HCT116 (cell line): Measurements from ENCODE around the gene GRB7. TPM values are rescaled to one million over a fixed set of nuclear protein-coding genes. Genes with fewer than 3 reads are reported as not detected.
A peak's percentile ranks its signal among the peaks of the same experiment; 100 is the strongest.

Experiments used
- ATAC-seq: fragments of 200-7000 bp; cut with Tn5 transposase; 2 replicates; pipeline ENCODE4 v1.9.1; 2020; ENCODE audit warnings: mild to moderate bottlenecking, moderate library complexity
- BruUV-seq: library from RNA; stranded (reverse); fragments of 400-500 nt; replicated peaks from 2 replicates; lab custom pipeline; 2021; lab: Mats Ljungman, UMichigan
- CTCF ChIA-PET: fragments of 300-600 bp; sonication (Branson Sonifier 250); formaldehyde crosslinking; loops from one replicate; lab custom pipeline; 2021; ENCODE audit warnings: antibody characterized with exemption; lab: Charles Lee
- POLR2A ChIA-PET: fragments of 300-600, 350-600 bp; sonication (Branson Sonifier 250); formaldehyde crosslinking; loops from one replicate; lab custom pipeline; 2021; ENCODE audit warnings: antibody characterized with exemption; lab: Charles Lee
- RAD21 ChIA-PET, 2 experiments: fragments of 300-600 bp; sonication (Branson Sonifier 250); formaldehyde crosslinking; loops; one replicate each; lab custom pipeline; 2023; ENCODE audit warnings: low total read pairs in 2 of 2; ENCODE audit not compliant: uncharacterized antibody in 2 of 2, unreplicated experiment in 2 of 2, low non-redundant PET in 1 of 2; lab: Charles Lee
- DNase-seq: peaks from one replicate; pipeline ENCODE4 v3.0.0-alpha.2; 2010; ENCODE audit warnings: low read depth, low spot score
- H2AFZ ChIP-seq: fragments of 200-600 bp; shearing (Covaris generic), sonication (generic); 2 replicates; pipeline ENCODE4 v1.6.1; 2017; ENCODE audit warnings: low read depth, mixed run types, mixed read lengths, antibody characterized with exemption, low read length; ENCODE audit not compliant: poor library complexity, severe bottlenecking
- H3K27ac ChIP-seq: 2 replicates; pipeline ENCODE4 v1.5.1; 2012; ENCODE audit warnings: low read depth, low read length
- H3K27me3 ChIP-seq: fragments of 200-600 bp; sonication (generic); 2 replicates; pipeline ENCODE4 v1.6.1; 2016; ENCODE audit warnings: mixed run types, low read length, mixed read lengths; ENCODE audit not compliant: insufficient read depth
- H3K36me3 ChIP-seq, 2 experiments: fragments of 200-500 bp in 1 of 2; fragments of 200-600 bp in 1 of 2; sonication (Bioruptor generic) in 1 of 2; sonication (generic) in 1 of 2; 2 replicates each; pipeline versions ENCODE4 v1.5.1 to v1.6.1; 2014 to 2016; ENCODE audit warnings: low read length in 2 of 2, inconsistent platforms in 1 of 2, mixed read lengths in 1 of 2, mixed run types in 1 of 2; ENCODE audit not compliant: insufficient read depth in 2 of 2, control insufficient read depth in 1 of 2
- H3K4me1 ChIP-seq, 2 experiments: fragments of 200-600 bp in 1 of 2; sonication (generic) in 1 of 2; 2 replicates each; pipeline versions ENCODE4 v1.5.1 to v1.6.1; 2012 to 2017; ENCODE audit warnings: low read length in 2 of 2, inconsistent platforms in 1 of 2, mild to moderate bottlenecking in 1 of 2, mixed read lengths in 1 of 2, mixed run types in 1 of 2, moderate library complexity in 1 of 2; ENCODE audit not compliant: insufficient read depth in 2 of 2, control insufficient read depth in 1 of 2
- H3K4me2 ChIP-seq: fragments of 200-600 bp; sonication (generic); 2 replicates; pipeline ENCODE4 v1.6.1; 2017; ENCODE audit warnings: mixed run types, low read length, mixed read lengths
- H3K4me3 ChIP-seq, 2 experiments: fragments of 200-600 bp in 1 of 2; sonication (generic) in 1 of 2; replicated peaks in 1 of 2; 2 replicates each; pipeline ENCODE4 v1.5.1; 2011 to 2016; ENCODE audit warnings: low read length in 2 of 2, control low read depth in 1 of 2, low read depth in 1 of 2, mild to moderate bottlenecking in 1 of 2, mixed read lengths in 1 of 2, mixed run types in 1 of 2
- H3K79me2 ChIP-seq: fragments of 200-600 bp; sonication (generic); 2 replicates; pipeline ENCODE4 v1.6.1; 2017; ENCODE audit warnings: mild to moderate bottlenecking, mixed run types, low read length, moderate library complexity, mixed read lengths; ENCODE audit not compliant: insufficient read depth
- H3K9ac ChIP-seq: fragments of 200-600 bp; sonication (generic); 2 replicates; pipeline ENCODE4 v1.6.1; 2016; ENCODE audit warnings: low read length, mixed read lengths
- H3K9me2 ChIP-seq: fragments of 200-600 bp; sonication (generic), shearing (Covaris generic); 2 replicates; pipeline ENCODE4 v1.6.1; 2017; ENCODE audit warnings: mixed run types, mild to moderate bottlenecking, moderate library complexity; ENCODE audit not compliant: insufficient read depth
- H3K9me3 ChIP-seq, 2 experiments: fragments of 200-500 bp in 1 of 2; fragments of 200-600 bp in 1 of 2; sonication (Bioruptor generic) in 1 of 2; sonication (generic) in 1 of 2; 2 replicates each; pipeline ENCODE4 v1.6.1; 2014 to 2017; ENCODE audit warnings: low read length in 2 of 2, mixed read lengths in 2 of 2, inconsistent platforms in 1 of 2, low read depth in 1 of 2, mild to moderate bottlenecking in 1 of 2, mixed run types in 1 of 2, moderate library complexity in 1 of 2; ENCODE audit not compliant: control insufficient read depth in 1 of 2, insufficient read depth in 1 of 2
- H4K20me1 ChIP-seq: fragments of 200-600 bp; sonication (generic), shearing (Covaris generic); 2 replicates; pipeline ENCODE4 v1.6.1; 2017; ENCODE audit warnings: mixed run types, mild to moderate bottlenecking, moderate library complexity; ENCODE audit not compliant: insufficient read depth
- ATF3 ChIP-seq: IDR thresholded peaks from 2 replicates; pipeline ENCODE4 v1.6.1; 2012
- CTCF ChIP-seq, 3 experiments: fragments of 200-600 bp in 1 of 3; sonication (generic) in 1 of 3; IDR thresholded peaks in 2 of 3; conservative IDR thresholded peaks in 1 of 3; 2 replicates each; pipeline ENCODE4 v1.5.1; 2012 to 2017; ENCODE audit warnings: low read depth in 2 of 3, low read length in 2 of 3, antibody characterized with exemption in 1 of 3, borderline replicate concordance in 1 of 3, control low read depth in 1 of 3, mild to moderate bottlenecking in 1 of 3, mixed read lengths in 1 of 3, mixed run types in 1 of 3, moderate library complexity in 1 of 3; ENCODE audit not compliant: insufficient read depth in 1 of 3
- EGR1 ChIP-seq: IDR thresholded peaks from 2 replicates; pipeline ENCODE4 v1.6.1; 2012; ENCODE audit warnings: low read depth
- EZH2phosphoT487 ChIP-seq: fragments of 200-600 bp; IDR thresholded peaks from 2 replicates; pipeline ENCODE4 v1.6.1; 2018; ENCODE audit warnings: antibody characterized with exemption, borderline replicate concordance
- JUND ChIP-seq: IDR thresholded peaks from 2 replicates; pipeline ENCODE4 v1.6.1; 2012
- MAX ChIP-seq: IDR thresholded peaks from 2 replicates; pipeline ENCODE4 v1.6.1; 2012
- POLR2A ChIP-seq: IDR thresholded peaks from 2 replicates; pipeline ENCODE4 v1.7.0; 2011; ENCODE audit warnings: borderline replicate concordance; ENCODE audit not compliant: insufficient read depth, insufficient read length; ENCODE audit errors: extremely low read depth
- RAD21 ChIP-seq: IDR thresholded peaks from 2 replicates; pipeline ENCODE4 v1.6.1; 2012; ENCODE audit warnings: low read depth, mild to moderate bottlenecking
- REST ChIP-seq: IDR thresholded peaks from 2 replicates; pipeline ENCODE4 v1.6.1; 2012; ENCODE audit warnings: low read depth
- SIN3A ChIP-seq: IDR thresholded peaks from 2 replicates; pipeline ENCODE4 v1.6.1; 2012; ENCODE audit warnings: low read depth
- TCF7L2 ChIP-seq: IDR thresholded peaks from 2 replicates; pipeline ENCODE4 v1.7.0; 2011; ENCODE audit warnings: borderline replicate concordance, inconsistent platforms; ENCODE audit not compliant: insufficient read depth, insufficient read length; ENCODE audit errors: extremely low read depth
- YY1 ChIP-seq: IDR thresholded peaks from 2 replicates; pipeline ENCODE4 v1.6.1; 2011; ENCODE audit warnings: low read length, low read depth, moderate library complexity, mild to moderate bottlenecking; ENCODE audit not compliant: insufficient replicate concordance; ENCODE audit errors: extremely low read depth
- ZBTB33 ChIP-seq: IDR thresholded peaks from 2 replicates; pipeline ENCODE4 v1.6.1; 2011; ENCODE audit warnings: mild to moderate bottlenecking, low read length, moderate library complexity; ENCODE audit not compliant: insufficient replicate concordance; ENCODE audit errors: extremely low read depth
- ZFX ChIP-seq: fragments of 450-650 bp; IDR thresholded peaks from 2 replicates; pipeline ENCODE4 v1.6.1; 2017
- ZNF274 ChIP-seq: fragments of 200-500 bp; sonication (Bioruptor generic); IDR thresholded peaks from 2 replicates; pipeline ENCODE4 v1.6.1; 2014; ENCODE audit warnings: mild to moderate bottlenecking, low read depth, low read length, inconsistent platforms
- intact Hi-C: fragments of 100-400 bp; cut with micrococcal nuclease; formaldehyde crosslinking; loops from 2 replicates; pipeline ENCODE4 v1.10.0; 2022
- total RNA-seq: library from RNA; stranded (reverse); gene quantifications from one replicate; pipeline ENCODE4 v1.2.1, GENCODE V29; 2021; ENCODE audit not compliant: unreplicated experiment

GRB7 gene
- total RNA-seq, 1 experiment from 2014 or later: 51.9 TPM

GRCh38 chr17:39738568-39738901, 797 bp downstream of the GRB7 start:
- TF ChIP-seq YY1 (no peak), RAD21 (no peak), REST (no peak), TCF7L2 (no peak), ATF3 (no peak), CTCF (IDR thresholded peaks at IDR 0.05 in 2 of 3, conservative IDR thresholded peaks at IDR 0.05 in 1 of 3; ENCODE audit: borderline replicate concordance in 1 of 3, insufficient read depth in 1 of 3, low read depth in 2 of 3, low read length in 2 of 3) (no peak), MAX (no peak), JUND (no peak), ZBTB33 (no peak), ZNF274 (no peak), SIN3A (no peak), POLR2A (no peak), ZFX (no peak), EZH2phosphoT487 (no peak), EGR1 (no peak)
- Histone ChIP-seq H3K36me3 (peaks cover 5 to 8% of the 10 kb centered on the region in 2 experiments; a peak in 1 of 4 replicates), H3K4me3 (peak overlapping the region; percentile 69 to 84), H3K9me3 (no peaks in the 10 kb centered on the region), H3K9ac (peak overlapping the region; percentile 77), H3K79me2 (peaks cover 22% of the 10 kb centered on the region; the same call in 1 of the 2 replicates), H3K4me1 (peaks cover 34 to 59% of the 10 kb centered on the region in 2 experiments), H4K20me1 (no peaks in the 10 kb centered on the region), H3K4me2 (peak overlapping the region; percentile 100), H2AFZ (peak overlapping the region; percentile 67), H3K27ac (peak overlapping the region; percentile 92), H3K27me3 (no peaks in the 10 kb centered on the region), H3K9me2 (no peaks in the 10 kb centered on the region)
- intact Hi-C loops: loop anchor here (5.0 to 10.0 kb wide), 2 partner anchors 116 to 216 kb away; no protein-coding TSS in a partner anchor
- no TSS peak for BruUV-seq
- ATAC-seq (peak; percentile 40), DNase-seq (no peak)
- POLR2A ChIA-PET: interaction anchor here (0.7 to 1.0 kb wide), 3 partner anchors 9 to 50 kb away, joined by 5 to 6 read pairs (median 6); partner anchors contain the start of gene ERBB2
- CTCF ChIA-PET: interaction anchor here (1.9 to 2.3 kb wide), 2 partner anchors 8 to 117 kb away, joined by 5 to 16 read pairs; partner anchors contain the start of gene MIEN1
- RAD21 ChIA-PET: no interaction called here
